Astrocyte (in vitro differentiated cells and primary cell): ENCODE measurements around the gene DIRAS2.

Source experiments
- CTCF ChIP-seq: IDR thresholded peaks from 2 replicates; pipeline ENCODE4 v1.5.1; 2011; ENCODE audit warnings: low read depth, mild to moderate bottlenecking, inconsistent platforms, low read length, moderate library complexity; ENCODE audit not compliant: insufficient read depth
- EZH2 ChIP-seq: IDR thresholded peaks from 2 replicates; pipeline ENCODE4 v1.6.1; 2012; ENCODE audit warnings: mild to moderate bottlenecking, low read length, inconsistent platforms; ENCODE audit not compliant: insufficient read depth

- TF ChIP-seq EZH2: no peak
- TF ChIP-seq CTCF: no peak
Measured at GRCh38 chr9:90611568-90611967, 31.1 kb downstream of the DIRAS2 start.
